Measurements from ENCODE around the gene TSPAN14. TPM values are rescaled to one million over a fixed set of nuclear protein-coding genes. Genes with fewer than 3 reads are reported as not detected.
A peak's percentile ranks its signal among the peaks of the same experiment; 100 is the strongest.
"Not testable (repeated sequence)": the region's sequence is repeated elsewhere in the genome, so short reads cannot be mapped to it uniquely, and the experiment has no call there.

The TSPAN14 gene
- total RNA-seq, 1 donor from 2014 or later: 126 TPM

DNA sequence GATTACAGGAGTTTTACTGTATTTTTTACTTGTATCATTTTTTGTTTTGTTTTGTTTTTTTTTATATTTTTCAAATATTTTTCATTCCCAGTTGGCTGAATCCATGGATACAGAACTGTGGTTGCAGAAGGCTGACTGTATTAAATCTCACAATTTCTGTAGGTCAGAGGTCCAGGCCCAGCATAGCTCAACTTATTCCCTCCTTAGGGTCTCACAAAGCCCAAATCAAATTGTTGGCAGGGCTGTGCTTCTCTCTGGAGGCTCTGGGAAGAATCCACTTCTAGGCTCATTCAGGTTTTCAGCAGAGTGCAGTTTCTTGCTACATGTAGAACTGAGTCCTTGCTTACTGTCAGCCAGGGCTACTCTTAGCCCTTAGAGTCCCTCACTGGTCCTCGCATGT, 22.6 kb downstream of the TSPAN14 start:
- Mint-ChIP-seq H3K9me3 (ENCODE audit: low read depth) (peaks cover 12% of the 10 kb centered on the region), H3K27ac (no peak overlapping the region), H3K4me1 (ENCODE audit: low read depth) (peaks cover 14% of the 10 kb centered on the region), H3K36me3 (ENCODE audit: insufficient read depth) (peaks cover 23% of the 10 kb centered on the region), H3K4me3 (ENCODE audit: low read depth) (no peak overlapping the region), H3K27me3 (no peaks in the 10 kb centered on the region)
- TF ChIP-seq, protein P1, sequence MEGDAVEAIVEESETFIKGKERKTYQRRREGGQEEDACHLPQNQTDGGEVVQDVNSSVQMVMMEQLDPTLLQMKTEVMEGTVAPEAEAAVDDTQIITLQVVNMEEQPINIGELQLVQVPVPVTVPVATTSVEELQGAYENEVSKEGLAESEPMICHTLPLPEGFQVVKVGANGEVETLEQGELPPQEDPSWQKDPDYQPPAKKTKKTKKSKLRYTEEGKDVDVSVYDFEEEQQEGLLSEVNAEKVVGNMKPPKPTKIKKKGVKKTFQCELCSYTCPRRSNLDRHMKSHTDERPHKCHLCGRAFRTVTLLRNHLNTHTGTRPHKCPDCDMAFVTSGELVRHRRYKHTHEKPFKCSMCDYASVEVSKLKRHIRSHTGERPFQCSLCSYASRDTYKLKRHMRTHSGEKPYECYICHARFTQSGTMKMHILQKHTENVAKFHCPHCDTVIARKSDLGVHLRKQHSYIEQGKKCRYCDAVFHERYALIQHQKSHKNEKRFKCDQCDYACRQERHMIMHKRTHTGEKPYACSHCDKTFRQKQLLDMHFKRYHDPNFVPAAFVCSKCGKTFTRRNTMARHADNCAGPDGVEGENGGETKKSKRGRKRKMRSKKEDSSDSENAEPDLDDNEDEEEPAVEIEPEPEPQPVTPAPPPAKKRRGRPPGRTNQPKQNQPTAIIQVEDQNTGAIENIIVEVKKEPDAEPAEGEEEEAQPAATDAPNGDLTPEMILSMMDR (IDR thresholded peaks at IDR 0.05; ENCODE audit: unreplicated experiment): no peak
- DNase-seq (ENCODE audit: low spot score, unreplicated experiment): no peak

DNA sequence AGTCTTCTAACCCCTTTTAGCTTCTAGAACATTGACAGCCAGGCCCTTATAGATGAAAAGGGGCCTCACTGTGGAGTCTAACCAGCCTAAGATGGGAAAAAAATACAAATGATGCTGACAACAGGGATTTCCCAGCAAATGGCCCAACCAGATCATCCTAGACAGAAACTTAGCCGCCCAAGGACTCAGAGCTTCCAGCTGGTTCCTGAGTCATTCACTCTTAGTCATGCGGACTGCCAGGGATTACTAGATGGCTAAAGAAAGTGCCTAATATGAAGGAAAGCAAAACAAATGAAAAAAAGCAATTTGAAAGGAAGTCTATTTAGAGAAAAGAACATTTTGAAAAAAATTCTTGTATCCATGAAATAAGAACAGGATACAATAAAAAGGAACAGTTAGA, 23.7 kb downstream of the TSPAN14 start:
- DNase-seq (ENCODE audit: low spot score, unreplicated experiment): no peak

DNA sequence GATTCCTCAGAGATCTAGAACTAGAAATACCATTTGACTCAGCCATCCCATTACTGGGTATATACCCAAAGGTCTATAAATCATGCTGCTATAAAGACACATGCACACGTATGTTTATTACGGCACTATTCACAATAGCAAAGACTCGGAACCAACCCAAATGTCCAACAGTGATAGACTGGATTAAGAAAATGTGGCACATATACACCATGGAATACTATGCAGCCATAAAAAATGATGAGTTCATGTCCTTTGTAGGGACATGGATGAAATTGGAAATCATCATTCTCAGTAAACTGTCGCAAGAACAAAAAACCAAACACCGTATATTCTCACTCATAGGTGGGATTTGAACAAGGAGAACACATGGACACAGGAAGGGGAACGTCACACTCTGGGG, 26.3 kb downstream of the TSPAN14 start:
- not testable (repeated sequence) for DNase-seq (ENCODE audit: low spot score, unreplicated experiment); H3K27me3 Mint-ChIP-seq; H3K4me3 Mint-ChIP-seq (ENCODE audit: low read depth); H3K4me1 Mint-ChIP-seq (ENCODE audit: low read depth)
- H3K9me3 Mint-ChIP-seq (ENCODE audit: low read depth): peaks cover 12% of the 10 kb centered on the region
- peak overlapping the region; percentile 62 for H3K27ac Mint-ChIP-seq
- H3K36me3 Mint-ChIP-seq (ENCODE audit: insufficient read depth): peaks cover 24% of the 10 kb centered on the region

More for the DNA sequence above, 23.7 kb downstream of the TSPAN14 start:
- H3K4me3 Mint-ChIP-seq (ENCODE audit: low read depth): no peak overlapping the region
- TF ChIP-seq, protein P1 (IDR thresholded peaks at IDR 0.05; ENCODE audit: unreplicated experiment): no peak
- H3K27ac Mint-ChIP-seq: peak overlapping the region; percentile 31
- H3K4me1 Mint-ChIP-seq (ENCODE audit: low read depth): peaks cover 12% of the 10 kb centered on the region
- H3K9me3 Mint-ChIP-seq (ENCODE audit: low read depth): peaks cover 12% of the 10 kb centered on the region
- H3K27me3 Mint-ChIP-seq: no peaks in the 10 kb centered on the region
- H3K36me3 Mint-ChIP-seq (ENCODE audit: insufficient read depth): peaks cover 23% of the 10 kb centered on the region

DNA sequence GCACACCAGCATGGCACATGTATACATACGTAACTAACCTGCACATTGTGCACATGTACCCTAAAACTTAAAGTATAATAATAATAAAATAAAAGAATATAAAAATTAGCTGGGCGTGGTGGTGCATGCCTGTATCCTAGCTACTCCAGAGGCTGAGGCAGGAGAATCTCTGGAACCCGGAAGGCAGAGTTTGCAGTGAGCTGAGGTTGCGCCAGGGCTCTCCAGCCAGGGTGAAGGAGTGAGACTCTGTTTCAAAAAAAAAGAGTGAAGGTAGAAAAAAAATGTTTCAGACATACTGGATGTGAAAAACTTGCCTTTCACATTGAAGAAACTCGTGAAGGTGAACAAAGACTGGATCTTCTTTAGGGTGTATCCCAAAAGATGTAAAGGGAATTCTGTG, 26.7 kb downstream of the TSPAN14 start:
- DNase-seq (ENCODE audit: low spot score, unreplicated experiment): no peak
- Mint-ChIP-seq H3K27ac (no peak overlapping the region), H3K4me3 (ENCODE audit: low read depth) (no peak overlapping the region), H3K9me3 (ENCODE audit: low read depth) (peaks cover 12% of the 10 kb centered on the region), H3K36me3 (ENCODE audit: insufficient read depth) (peaks cover 24% of the 10 kb centered on the region), H3K4me1 (ENCODE audit: low read depth) (peaks cover 14% of the 10 kb centered on the region), H3K27me3 (no peaks in the 10 kb centered on the region)
- TF ChIP-seq, protein P1 (IDR thresholded peaks at IDR 0.05; ENCODE audit: unreplicated experiment): no peak

DNA sequence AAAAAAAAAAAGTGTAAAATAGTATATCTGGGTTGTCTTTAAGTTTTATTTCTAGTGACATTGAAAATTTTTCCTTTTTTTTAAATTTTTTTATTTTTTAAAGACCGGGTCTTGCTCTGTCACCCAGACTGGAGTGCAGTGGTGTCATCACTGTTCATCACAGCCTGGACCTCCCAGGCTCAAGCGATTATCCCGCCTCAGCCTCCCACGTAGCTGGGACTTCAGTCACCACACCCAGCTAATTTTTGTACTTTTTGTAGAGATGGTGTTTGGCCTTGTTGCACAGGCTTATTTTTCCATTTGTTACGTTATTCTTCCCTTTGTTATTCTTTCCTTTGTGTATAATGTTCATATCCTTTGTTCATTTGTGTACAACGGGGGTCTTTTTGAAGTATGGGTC, 30.1 kb downstream of the TSPAN14 start:
- Mint-ChIP-seq H3K4me1 (ENCODE audit: low read depth) (peaks cover 31% of the 10 kb centered on the region), H3K27ac (peak overlapping the region; percentile 28), H3K36me3 (ENCODE audit: insufficient read depth) (peaks cover 14% of the 10 kb centered on the region), H3K4me3 (ENCODE audit: low read depth) (no peak overlapping the region), H3K27me3 (no peaks in the 10 kb centered on the region), H3K9me3 (ENCODE audit: low read depth) (no peaks in the 10 kb centered on the region)
- no peak for DNase-seq (ENCODE audit: low spot score, unreplicated experiment)
- TF ChIP-seq, protein P1 (IDR thresholded peaks at IDR 0.05; ENCODE audit: unreplicated experiment): no peak

DNA sequence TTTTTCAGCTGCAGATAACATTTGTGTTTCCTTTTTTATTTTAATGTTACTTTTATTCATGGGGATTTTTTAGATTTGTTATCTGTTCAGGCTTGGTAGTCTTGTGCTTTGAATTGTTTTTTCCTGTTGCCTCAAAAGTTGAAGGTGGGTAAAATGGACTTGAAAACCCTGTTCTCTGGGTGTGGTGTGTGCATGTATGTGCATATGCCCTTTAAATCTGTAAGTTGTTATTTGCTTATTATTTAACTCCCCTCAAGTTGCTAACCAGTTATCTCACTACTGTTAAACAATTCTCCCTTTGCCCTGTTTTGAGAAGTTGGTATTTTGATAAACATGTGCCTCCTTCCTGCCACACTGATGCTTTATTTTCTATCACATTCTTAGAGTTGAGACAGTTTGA, 30.6 kb downstream of the TSPAN14 start:
- no peak for DNase-seq (ENCODE audit: low spot score, unreplicated experiment)
- H3K4me1 Mint-ChIP-seq (ENCODE audit: low read depth): peaks cover 31% of the 10 kb centered on the region
- H3K36me3 Mint-ChIP-seq (ENCODE audit: insufficient read depth): peaks cover 14% of the 10 kb centered on the region
- H3K27me3 Mint-ChIP-seq: no peaks in the 10 kb centered on the region
- H3K4me3 Mint-ChIP-seq (ENCODE audit: low read depth): no peak overlapping the region
- H3K9me3 Mint-ChIP-seq (ENCODE audit: low read depth): no peaks in the 10 kb centered on the region
- TF ChIP-seq, protein P1 (IDR thresholded peaks at IDR 0.05; ENCODE audit: unreplicated experiment): no peak
- H3K27ac Mint-ChIP-seq: peak overlapping the region; percentile 28
